Measurements from ENCODE around the gene JAKMIP1. TPM values are rescaled to one million over a fixed set of nuclear protein-coding genes. Genes with fewer than 3 reads are reported as not detected.

Gene JAKMIP1
- total RNA-seq, 1 donor from 2014 or later = not detected

- TF ChIP-seq, protein P1, sequence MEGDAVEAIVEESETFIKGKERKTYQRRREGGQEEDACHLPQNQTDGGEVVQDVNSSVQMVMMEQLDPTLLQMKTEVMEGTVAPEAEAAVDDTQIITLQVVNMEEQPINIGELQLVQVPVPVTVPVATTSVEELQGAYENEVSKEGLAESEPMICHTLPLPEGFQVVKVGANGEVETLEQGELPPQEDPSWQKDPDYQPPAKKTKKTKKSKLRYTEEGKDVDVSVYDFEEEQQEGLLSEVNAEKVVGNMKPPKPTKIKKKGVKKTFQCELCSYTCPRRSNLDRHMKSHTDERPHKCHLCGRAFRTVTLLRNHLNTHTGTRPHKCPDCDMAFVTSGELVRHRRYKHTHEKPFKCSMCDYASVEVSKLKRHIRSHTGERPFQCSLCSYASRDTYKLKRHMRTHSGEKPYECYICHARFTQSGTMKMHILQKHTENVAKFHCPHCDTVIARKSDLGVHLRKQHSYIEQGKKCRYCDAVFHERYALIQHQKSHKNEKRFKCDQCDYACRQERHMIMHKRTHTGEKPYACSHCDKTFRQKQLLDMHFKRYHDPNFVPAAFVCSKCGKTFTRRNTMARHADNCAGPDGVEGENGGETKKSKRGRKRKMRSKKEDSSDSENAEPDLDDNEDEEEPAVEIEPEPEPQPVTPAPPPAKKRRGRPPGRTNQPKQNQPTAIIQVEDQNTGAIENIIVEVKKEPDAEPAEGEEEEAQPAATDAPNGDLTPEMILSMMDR (conservative IDR thresholded peaks at IDR 0.05; ENCODE audit: low read depth, low read length) = no peak
- no peak overlapping the region for H3K4me3 ChIP-seq (ENCODE audit: low read depth, low read length)
- DNase-seq (ENCODE audit: low read depth) = no peak
Observed at GRCh38 chr4:6157926-6158325, 42.4 kb downstream of the JAKMIP1 start.

GRCh38 chr4:6155996-6156750, 44.2 kb downstream of the JAKMIP1 start:
- TF ChIP-seq, protein P1 (conservative IDR thresholded peaks at IDR 0.05; ENCODE audit: low read depth, low read length) = no peak
- no peak for DNase-seq (ENCODE audit: low read depth)
- no peak overlapping the region for H3K4me3 ChIP-seq (ENCODE audit: low read depth, low read length)

DNA sequence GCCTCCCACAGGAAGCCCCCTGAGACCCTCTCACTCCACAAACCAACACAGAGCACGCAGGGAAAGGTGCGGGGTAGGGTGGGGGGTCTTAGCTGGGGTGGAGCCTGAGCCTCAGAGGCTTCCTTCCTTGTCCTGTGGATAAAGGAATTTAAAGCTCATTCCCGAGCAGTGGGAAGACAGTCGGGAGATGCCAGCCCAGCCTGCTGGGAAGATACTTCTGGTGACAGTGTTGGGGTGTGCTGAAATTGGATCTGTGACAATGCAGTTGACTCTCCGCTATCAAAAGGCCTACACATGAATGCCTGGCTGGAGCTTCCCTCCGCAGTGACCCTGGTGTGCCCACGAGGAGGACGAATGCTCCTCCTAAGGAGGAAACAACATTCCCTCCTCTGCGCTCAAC, 45.5 kb downstream of the JAKMIP1 start:
- DNase-seq (ENCODE audit: low read depth) = no peak
- H3K4me3 ChIP-seq (ENCODE audit: low read depth, low read length) = no peak overlapping the region
- TF ChIP-seq, protein P1 (conservative IDR thresholded peaks at IDR 0.05; ENCODE audit: low read depth, low read length) = no peak

DNA sequence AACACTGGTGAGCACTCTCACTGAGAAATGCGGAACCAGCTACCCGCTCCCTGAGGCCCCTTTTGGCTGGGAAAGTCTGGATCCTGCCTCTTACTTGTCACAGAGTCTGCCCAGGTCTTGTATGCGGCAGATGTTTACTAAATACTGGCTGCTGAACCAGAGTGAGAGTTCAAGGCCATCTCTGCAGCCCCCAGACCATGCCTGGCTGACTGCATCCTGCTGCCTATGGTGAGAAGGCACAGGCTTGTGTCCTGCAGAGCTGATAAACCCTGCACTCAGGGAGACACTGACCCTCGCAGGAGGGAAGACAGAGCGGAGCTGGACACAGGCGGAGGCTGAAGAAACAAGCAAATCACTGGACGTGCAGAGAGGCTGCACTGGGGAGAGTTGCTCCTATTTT, 46.5 kb downstream of the JAKMIP1 start:
- no peak overlapping the region for H3K4me3 ChIP-seq (ENCODE audit: low read depth, low read length)
- TF ChIP-seq, protein P1 (conservative IDR thresholded peaks at IDR 0.05; ENCODE audit: low read depth, low read length) = no peak
- DNase-seq (ENCODE audit: low read depth) = no peak

DNA sequence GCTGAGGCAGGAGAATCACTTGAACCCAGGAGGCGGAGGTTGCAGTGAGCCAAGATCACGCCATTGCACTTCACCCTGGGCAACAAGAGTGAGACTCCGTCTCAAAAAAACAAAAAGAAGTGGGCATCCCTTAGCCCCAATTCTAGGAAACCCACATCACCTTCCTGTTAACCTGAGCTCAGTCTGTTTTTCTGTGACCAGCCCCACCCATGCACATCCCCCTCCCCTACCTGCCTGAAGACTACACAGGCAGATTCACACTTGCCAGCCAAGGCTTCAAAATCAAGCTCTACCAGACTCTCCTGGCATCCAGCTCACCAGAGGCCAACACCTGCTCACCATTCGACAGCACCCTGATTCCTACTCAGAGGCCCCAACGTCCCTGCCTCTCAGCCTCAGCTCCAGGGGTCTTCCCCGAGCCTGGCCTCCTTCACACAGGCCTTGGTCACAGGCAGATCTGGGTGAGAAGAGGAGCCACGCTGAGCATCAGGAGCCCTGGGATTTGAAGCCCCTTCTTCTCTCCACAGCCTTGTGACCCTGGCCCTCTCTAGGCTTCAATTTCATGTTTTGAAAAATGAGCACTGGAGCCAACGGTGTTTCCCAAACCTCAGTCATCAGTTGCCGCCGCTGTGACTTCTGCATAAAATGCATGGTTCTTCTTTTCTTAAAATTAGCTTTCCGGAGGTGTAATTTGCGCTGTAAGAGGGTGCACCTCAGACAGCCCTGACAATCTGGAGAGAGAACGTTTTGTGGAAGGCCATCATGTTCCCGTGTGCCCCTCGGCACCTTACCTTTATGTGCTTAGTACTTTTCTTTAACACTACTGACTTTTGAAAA, 47.3 kb downstream of the JAKMIP1 start:
- DNase-seq (ENCODE audit: low read depth) = no peak
- TF ChIP-seq, protein P1 (conservative IDR thresholded peaks at IDR 0.05; ENCODE audit: low read depth, low read length) = no peak
- no peak overlapping the region for H3K4me3 ChIP-seq (ENCODE audit: low read depth, low read length)

DNA sequence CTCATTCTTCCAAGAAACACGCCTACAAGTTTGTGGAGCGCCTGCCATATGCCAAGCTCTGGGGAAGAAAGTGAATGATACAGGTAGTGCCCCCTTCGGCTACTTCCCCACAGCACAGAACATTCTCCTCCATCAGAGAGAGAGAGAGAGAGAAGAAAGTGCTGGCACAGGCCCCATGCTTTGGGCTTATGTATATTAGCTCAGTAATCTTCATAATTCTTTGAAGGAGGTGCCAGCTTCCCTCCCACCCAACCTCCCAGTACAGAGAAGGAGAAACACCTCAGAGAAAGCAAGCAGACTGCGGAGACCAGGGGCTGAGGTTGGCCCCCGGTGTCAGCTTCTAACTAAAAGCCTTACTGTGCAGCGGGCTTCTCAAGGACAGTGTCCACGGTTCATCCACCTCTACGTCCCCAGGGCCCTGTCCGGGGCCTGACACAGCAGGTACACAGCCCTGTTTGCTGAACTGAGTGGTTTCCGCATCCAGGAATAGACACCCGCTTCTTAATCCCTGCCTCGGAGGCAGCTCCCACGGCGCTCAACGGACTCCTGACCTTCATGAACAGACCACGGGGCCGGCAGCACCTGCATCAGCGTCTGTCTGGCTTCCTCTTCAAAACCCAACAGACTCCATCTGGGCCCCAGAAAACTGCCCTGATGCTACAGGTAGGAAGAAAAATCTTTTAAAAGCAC, 50.2 kb downstream of the JAKMIP1 start:
- TF ChIP-seq, protein P1 (conservative IDR thresholded peaks at IDR 0.05; ENCODE audit: low read depth, low read length) = no peak
- H3K4me3 ChIP-seq (ENCODE audit: low read depth, low read length) = no peak overlapping the region
- DNase-seq (ENCODE audit: low read depth) = no peak

Data from epithelial cell of proximal tubule (primary cell).